Gastroesophageal sphincter (tissue), 3 donors: ENCODE data around the gene ITGB2.

Source experiments
- POLR2A ChIP-seq, 2 donors: fragments of 450-650 bp; IDR thresholded peaks; one replicate each; pipeline ENCODE4 v1.6.1; 2017; ENCODE audit warnings: antibody characterized with exemption in 2 of 2, mild to moderate bottlenecking in 2 of 2, moderate library complexity in 1 of 2
- POLR2AphosphoS5 ChIP-seq: sonication (generic); formaldehyde crosslinking; IDR thresholded peaks from one replicate; pipeline ENCODE4 v1.6.1; 2017; ENCODE audit warnings: antibody characterized with exemption
- TF ChIP-seq, protein P1 (sequence below), 4 experiments: fragments of 200-600 bp in 2 of 4; fragments of 450-650 bp in 2 of 4; sonication (generic) in 1 of 4; IDR thresholded peaks; one replicate each; pipeline ENCODE4 v1.5.1; 2017 to 2019; ENCODE audit warnings: antibody characterized with exemption in 4 of 4, mild to moderate bottlenecking in 2 of 4, moderate library complexity in 2 of 4

DNA sequence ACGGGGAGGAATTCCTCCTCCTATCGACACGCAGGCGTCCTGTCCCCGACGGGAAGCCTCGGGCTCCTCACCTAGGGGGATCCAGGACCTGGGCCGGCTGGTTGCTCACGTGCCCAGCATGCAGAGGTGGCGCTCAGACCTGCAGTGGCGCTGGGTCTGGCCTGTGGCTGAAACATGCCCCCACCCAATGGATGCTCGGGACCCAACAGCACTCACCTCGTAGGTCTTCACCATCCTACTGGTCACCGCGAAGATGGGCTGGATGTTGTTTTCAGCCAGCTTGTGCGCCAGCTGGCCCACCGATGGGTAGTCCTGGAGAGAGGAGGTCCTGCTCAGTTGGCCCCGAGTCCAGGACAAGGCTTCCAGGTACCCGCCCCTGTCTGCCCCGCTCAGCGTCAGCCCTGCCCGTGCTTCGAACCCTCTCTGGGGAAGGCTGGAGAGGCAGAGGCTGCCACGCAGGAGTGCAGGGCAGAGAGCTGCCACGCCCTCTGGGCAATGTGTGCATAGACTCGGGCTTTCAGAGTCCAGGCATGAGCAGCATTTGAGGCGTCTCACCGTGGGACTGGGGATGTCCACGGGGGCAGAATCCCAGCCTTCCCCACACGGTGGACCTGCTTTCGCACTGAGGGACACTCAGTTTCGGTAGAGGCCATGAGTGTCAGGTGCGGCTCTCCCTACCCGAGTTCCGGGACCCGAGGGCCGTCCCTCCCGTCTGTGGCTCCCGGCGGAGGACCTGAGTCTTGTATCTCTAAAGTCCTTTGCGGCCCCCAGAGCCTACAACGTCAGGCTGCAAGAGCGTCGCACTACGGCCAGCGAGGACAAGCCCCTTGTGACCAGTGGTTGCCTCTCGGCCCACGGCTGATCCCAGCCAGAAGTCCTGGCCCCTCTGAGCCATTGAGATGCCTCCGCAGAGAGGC, 21.6 kb downstream of the ITGB2 start:
- TF ChIP-seq, protein P1, sequence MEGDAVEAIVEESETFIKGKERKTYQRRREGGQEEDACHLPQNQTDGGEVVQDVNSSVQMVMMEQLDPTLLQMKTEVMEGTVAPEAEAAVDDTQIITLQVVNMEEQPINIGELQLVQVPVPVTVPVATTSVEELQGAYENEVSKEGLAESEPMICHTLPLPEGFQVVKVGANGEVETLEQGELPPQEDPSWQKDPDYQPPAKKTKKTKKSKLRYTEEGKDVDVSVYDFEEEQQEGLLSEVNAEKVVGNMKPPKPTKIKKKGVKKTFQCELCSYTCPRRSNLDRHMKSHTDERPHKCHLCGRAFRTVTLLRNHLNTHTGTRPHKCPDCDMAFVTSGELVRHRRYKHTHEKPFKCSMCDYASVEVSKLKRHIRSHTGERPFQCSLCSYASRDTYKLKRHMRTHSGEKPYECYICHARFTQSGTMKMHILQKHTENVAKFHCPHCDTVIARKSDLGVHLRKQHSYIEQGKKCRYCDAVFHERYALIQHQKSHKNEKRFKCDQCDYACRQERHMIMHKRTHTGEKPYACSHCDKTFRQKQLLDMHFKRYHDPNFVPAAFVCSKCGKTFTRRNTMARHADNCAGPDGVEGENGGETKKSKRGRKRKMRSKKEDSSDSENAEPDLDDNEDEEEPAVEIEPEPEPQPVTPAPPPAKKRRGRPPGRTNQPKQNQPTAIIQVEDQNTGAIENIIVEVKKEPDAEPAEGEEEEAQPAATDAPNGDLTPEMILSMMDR (IDR thresholded peaks at IDR 0.05) = no peak
- TF ChIP-seq POLR2A (IDR thresholded peaks at IDR 0.05) = no peak
- TF ChIP-seq POLR2AphosphoS5 = no peak
